MM.1S (cell line): ENCODE results near the gene GSKIP.

Experiments
- CTCF ChIP-seq: fragments of 300-600 bp; sonication (generic); IDR thresholded peaks from 2 replicates; pipeline ENCODE4 v1.5.1; 2016; ENCODE audit warnings: antibody characterized with exemption, low read length, mixed read lengths
- EZH2phosphoT487 ChIP-seq: fragments of 300-600 bp; sonication (generic); IDR thresholded peaks from 2 replicates; pipeline ENCODE4 v1.6.1; 2018; ENCODE audit warnings: antibody characterized with exemption, low read length

- TF ChIP-seq CTCF: no peak
- TF ChIP-seq EZH2phosphoT487: no peak
Observed at GRCh38 chr14:96403409-96403808, 40.1 kb downstream of the GSKIP start.
